Activated CD4-positive, CD25-positive, alpha-beta regulatory T cell treated with anti-CD3 and anti-CD28 coated beads, Interleukin-2, amount 50 U/mL, for 24 hours (primary cell): ENCODE results near the gene RPP14.
A peak's percentile ranks its signal among the peaks of the same experiment; 100 is the strongest.
"Not testable (repeated sequence)": the region's sequence is repeated elsewhere in the genome, so short reads cannot be mapped to it uniquely, and the experiment has no call there.

ENCODE experiments used
- ATAC-seq, 2 donors: fragments of 150-1000 bp; cut with Tn5 transposase; one replicate each; pipeline ENCODE4 v1.10.0; 2021; ENCODE audit warnings: mild to moderate bottlenecking in 1 of 2, moderate library complexity in 1 of 2

The RPP14 gene

GRCh38 chr3:58332575-58333188 lies 26.6 kb downstream of the RPP14 start, which contains the start of gene PXK:
TSS of gene PXK (plus strand) at chr3:58332892. CDS start at chr3:58332989, 97 bp downstream.
- peak; percentile 95 to 96 for ATAC-seq

- ATAC-seq, result peak; percentile 18 to 23
Observed at GRCh38 chr3:58333206-58334012, 27.4 kb downstream of the RPP14 start.

DNA sequence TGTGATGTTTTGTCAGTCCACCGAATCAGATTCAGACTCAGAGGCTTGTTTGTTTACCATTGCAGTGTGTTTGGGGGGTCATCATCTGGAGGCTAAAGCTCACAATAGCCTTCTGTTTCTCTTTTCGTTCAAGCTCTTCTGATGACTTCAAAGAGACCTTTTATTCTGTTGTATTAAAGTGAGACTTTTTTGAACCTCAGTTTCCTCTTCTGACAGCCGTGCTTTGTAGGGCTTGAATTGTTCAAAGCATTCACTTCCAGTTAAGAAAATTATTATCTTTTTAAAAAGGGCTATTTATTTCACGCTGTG lies 27.9 kb downstream of the RPP14 start:
- no peak for ATAC-seq

DNA sequence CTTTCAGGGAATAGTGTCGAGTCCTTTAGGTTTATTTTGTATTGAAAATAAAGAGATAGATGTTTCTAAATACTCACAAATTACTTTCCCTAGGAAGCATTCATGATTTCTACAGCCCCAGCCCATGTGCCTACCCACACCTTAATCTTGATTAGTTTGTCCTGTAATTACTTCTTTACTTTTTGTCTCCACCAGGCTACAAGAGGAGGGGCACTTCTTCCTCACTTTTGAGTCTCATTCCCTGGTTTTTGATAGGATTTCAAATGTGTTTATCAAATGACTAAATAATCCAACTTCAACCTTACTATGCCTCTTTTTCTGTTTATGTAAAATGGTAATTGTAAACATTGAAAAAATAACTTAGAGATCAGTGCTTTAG lies 28.4 kb downstream of the RPP14 start:
- ATAC-seq, result no peak

- no peak for ATAC-seq
Observed at GRCh38 chr3:58335652-58335947, 29.6 kb downstream of the RPP14 start.

GRCh38 chr3:58336135-58336882 lies 30.3 kb downstream of the RPP14 start:
- no peak for ATAC-seq

DNA sequence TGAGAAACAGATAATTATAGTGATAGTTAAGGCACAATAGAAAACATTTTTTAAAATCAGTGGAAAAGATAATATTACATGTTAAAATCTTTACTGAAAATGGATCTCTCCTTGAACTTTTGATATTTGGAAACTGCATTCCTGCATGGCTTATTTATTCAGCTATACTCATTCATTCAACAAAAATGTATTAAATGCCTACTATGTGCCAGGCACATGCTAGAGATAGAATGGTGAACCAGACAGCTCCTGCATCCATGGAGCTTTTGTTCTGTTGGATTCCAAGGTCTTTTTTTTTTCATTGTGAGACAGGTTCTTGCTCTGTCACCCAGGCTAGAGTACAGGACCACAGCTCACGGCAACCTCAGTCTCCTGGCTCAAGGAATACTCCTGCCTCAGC lies 31.1 kb downstream of the RPP14 start:
- ATAC-seq, result no peak

DNA sequence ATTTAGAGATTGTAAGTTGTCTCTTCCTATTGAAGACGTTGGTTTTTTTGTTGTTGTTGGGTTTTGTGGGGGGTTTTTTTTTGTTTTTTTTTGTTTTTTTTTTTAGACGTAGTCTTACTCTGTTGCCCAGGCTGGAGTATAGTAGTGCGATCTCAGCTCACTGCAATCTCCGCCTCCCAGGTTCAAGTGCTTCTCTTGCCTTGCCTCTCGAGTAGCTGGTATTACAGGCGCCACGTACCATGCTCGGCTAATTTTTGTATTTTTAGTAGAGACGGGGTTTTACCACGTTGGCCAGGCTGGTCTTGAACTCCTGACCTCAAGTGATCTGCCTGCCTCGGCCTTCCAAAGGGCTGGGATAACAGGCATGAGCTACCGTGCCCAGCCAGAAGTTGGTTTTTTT lies 33.1 kb downstream of the RPP14 start:
- ATAC-seq, result not testable (repeated sequence)

DNA sequence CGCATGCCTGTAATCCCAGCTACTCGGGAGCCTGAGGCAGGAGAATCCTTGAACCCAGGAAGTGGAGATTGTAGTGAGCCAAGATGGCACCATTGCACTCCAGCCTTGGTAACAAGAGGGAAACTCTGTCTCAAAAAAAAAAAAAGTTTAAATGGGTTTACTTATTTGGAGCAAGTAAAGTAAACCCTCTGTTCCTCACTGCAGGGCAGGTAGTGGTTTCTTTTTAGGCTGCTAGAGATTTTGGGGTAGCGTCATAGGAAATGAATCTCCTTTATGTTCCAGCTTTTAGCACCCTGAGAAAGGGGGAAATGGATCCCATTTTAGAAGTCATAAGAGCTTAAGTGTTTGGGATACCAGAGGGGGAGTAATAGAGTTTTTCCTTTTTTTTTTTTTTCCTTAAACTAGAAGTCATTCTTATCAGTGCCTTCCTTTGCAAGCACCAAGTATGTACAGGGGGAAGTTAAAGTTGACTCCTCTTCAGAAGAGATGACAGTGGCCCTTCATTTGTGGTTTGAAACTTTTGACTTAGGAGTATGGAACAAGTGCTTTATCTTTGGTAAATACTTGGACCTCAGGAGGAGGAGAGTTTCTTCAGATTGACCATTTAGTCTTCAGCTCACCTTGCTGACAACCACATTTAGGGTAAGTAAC lies 34.7 kb downstream of the RPP14 start:
- no peak for ATAC-seq

DNA sequence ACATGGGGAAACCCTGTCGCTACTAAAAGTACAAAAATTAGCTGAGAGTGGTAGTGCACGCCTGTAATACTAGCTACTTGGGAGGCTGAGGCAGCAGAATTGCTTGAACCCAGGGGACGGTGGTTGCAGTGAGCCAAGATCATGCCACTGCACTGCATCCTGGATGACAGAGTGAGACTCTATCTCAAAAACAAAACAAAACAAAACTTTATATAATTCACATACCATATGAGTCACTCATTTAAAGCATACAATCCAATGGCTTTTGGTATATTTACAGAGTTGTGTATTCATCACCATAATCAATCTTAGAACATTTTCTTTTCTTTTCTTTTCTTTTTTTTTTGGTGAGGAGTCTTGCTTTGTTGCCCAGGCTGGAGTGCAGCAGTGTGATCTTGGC lies 35.3 kb downstream of the RPP14 start:
- ATAC-seq, result no peak

GRCh38 chr3:58342676-58343075 lies 36.6 kb downstream of the RPP14 start:
- no peak for ATAC-seq

DNA sequence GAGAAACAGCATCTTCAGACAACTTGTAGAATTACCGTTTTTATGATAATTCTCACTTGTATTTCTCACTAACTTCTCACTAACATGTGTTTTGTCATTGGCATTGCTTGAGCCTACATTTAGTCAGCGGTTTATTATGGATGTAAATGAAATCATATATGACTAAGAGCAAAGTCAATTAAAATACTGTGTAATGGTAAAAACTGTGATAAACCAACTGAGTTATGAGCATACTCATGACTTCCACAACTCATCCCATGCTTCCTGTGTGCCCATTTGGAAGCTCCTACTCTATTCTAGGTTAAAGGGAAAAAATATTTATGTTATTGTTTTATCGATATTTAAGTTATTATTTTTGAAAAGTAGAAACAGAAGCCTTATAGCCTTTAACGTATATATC lies 39.4 kb downstream of the RPP14 start:
- no peak for ATAC-seq

- ATAC-seq, result peak; percentile 45 to 53
Observed at GRCh38 chr3:58346368-58346767, 40.3 kb downstream of the RPP14 start.

DNA sequence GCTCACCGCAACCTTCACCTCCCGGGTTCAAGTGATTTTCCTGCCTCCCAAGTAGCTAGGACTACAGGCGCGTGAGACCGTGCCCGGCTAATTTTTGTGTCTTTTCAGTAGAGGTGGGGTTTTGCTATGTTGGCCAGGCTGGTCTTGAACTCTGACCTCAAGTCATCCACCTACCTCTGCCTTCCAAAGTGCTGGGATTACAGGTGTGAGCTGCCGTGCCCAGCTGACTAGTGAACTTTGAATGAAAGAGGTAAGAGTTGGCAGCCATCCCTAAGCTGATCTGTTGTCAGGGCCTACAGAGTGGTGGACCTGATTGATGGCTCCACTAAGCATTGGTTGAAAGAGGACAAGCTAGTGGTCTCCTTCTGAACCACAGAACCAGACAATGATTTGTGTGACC lies 41.9 kb downstream of the RPP14 start:
- no peak for ATAC-seq

DNA sequence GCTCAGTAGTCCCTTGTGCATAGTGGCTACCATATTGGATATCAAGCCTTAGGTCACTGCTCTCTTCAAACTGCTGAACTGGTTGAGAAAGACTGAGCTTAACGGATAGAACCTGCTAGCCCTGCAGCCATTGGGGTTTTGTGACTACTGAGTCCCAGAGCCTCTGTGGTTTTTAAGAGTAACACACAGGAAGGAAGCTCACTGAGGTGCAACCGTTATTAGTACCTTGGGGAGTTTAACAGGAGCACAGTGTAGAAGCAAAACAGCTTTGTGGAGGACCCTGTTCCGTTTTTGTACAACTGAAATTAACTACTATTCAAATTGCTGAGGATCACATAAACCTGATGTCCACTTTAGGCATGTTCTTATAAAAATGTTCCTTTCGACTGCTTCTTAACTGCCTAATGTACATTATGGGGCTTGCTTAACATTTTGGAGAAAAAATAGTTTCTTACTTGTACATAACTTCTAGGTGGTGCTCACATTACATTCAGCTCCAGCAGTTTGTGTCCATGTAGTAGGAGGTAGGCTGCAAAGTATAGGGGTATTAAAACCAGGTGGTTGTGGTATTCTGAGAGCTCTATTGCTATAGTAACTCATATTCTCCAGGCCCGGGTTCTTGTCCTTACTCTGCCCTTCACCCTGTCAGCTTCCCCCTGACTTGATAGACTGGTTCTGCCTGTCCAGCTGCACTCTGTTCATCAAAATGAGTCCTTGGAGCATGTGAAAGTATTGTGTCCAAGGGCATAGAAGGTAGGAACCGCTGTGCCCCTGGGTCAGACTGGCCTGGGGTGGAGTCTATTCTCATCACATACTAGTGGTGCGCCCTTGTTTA lies 44.0 kb downstream of the RPP14 start:
- peak; percentile 41 to 48 for ATAC-seq

- ATAC-seq, result no peak
Observed at GRCh38 chr3:58350627-58351013, 44.6 kb downstream of the RPP14 start.

DNA sequence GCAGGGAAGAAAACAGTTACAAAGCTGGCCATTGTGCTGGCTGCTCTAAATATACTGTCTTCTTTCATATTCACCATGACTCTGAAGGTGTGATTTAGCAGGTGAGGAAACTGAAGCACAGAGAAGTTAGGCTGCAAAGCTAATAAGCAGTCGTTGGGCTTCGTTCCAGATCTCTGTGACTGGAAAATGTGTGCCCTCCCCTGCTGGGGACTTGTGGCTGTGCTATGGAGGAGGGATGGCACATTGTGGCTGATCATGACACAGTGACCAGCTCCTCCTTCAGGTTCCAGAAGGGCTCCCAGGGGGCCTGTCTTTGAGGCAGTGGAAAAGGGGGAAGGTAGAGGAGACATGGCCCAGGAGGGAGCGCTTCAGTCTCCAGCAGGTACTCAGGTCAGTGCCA lies 45.9 kb downstream of the RPP14 start:
- no peak for ATAC-seq

GRCh38 chr3:58352626-58353025 lies 46.6 kb downstream of the RPP14 start:
- ATAC-seq, result no peak

GRCh38 chr3:58353722-58354553 lies 47.9 kb downstream of the RPP14 start:
- no peak for ATAC-seq

DNA sequence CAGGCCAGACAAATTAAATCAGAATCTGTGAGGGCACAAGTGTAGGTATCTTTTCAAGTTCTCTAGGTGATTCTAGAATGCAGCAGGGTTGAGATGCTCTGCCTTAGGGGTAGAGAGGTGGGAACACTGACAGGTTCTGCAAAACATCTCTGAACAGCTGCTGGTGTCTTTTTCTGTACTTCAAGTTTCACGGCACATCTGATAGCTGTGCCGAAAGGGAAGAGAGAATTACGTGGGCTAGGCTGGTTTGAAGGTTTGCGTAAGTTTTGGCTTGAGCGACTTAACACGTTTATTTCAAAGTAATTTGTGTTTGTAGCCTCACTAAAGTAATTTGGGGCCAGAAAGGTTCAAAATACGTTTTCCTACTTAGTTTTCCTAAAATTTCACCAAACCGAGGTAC lies 49.1 kb downstream of the RPP14 start:
- ATAC-seq, result no peak

DNA sequence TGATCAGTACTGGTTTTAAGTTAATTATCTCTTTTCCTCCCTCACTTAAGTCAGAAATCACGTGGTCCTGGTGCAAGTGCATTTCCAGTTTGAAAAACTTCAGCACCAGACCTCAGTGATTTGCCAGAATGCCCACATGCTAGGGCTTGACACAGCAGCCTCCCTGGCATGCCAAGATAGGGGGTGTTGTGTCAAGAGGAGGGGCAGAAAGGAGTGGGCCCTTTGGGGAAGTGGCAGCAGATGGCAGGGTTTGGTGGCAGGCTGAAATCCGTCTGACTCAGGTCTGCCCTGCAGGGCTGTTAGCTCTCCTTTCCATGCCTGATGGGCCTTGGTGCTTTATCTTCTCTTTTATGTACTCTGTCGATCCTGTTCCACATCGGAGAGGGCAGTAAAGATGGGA lies 50.0 kb downstream of the RPP14 start:
- no peak for ATAC-seq

DNA sequence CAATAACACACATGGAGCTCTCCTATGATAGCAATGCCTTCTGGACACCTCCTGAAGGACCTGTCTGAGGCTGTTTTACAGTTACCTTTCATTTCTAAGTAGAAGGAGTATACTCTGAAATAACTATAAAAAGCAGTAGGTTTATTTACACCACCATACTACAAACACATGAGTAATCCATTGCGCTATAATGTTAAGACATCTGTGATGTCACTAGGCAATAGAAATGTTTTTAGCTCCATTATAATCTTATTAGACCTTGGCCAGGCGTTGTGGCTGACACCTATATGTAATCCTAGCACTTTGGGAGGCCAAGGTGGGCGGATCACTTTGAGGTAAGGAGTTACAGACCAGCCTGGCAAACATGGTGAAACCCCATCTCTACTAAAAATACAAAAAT lies 51.4 kb downstream of the RPP14 start:
- ATAC-seq, result no peak
